Fibroblast of lung (primary cell): ENCODE data around the gene AK8. TPM values are rescaled to one million over a fixed set of nuclear protein-coding genes. Genes with fewer than 3 reads are reported as not detected.
"Not testable (repeated sequence)": the region's sequence is repeated elsewhere in the genome, so short reads cannot be mapped to it uniquely, and the experiment has no call there.

Experiments
- DNase-seq, 2 donors: peaks; one replicate each; pipeline versions ENCODE4 v3.0.0 to v3.0.0-alpha.2; 2010; ENCODE audit warnings: low read depth in 2 of 2
- H2AFZ ChIP-seq: 2 replicates; pipeline ENCODE4 v1.5.1; 2012; ENCODE audit warnings: low read length, control low read depth, inconsistent platforms
- H3K27ac ChIP-seq: 2 replicates; pipeline ENCODE4 v1.5.1; 2011; ENCODE audit warnings: low read length, control low read depth; ENCODE audit not compliant: insufficient read depth
- H3K27me3 ChIP-seq: 2 replicates; pipeline ENCODE4 v1.5.1; 2011; ENCODE audit warnings: mild to moderate bottlenecking, low read length; ENCODE audit not compliant: control insufficient read depth, insufficient read depth
- H3K36me3 ChIP-seq: 2 replicates; pipeline ENCODE4 v1.5.1; 2011; ENCODE audit warnings: low read length; ENCODE audit not compliant: control insufficient read depth, insufficient read depth
- H3K4me1 ChIP-seq: 2 replicates; pipeline ENCODE4 v1.5.1; 2011; ENCODE audit warnings: low read length; ENCODE audit not compliant: control insufficient read depth, insufficient read depth; ENCODE audit errors: extremely low read depth
- H3K4me2 ChIP-seq: 2 replicates; pipeline ENCODE4 v1.5.1; 2011; ENCODE audit warnings: low read length, control low read depth; ENCODE audit not compliant: insufficient read depth; ENCODE audit errors: extremely low read depth
- H3K4me3 ChIP-seq, 4 experiments: fragments of 200-600 bp in 1 of 4; sonication (generic) in 1 of 4; replicated peaks in 1 of 4; 2 replicates each; pipeline ENCODE4 v1.5.1; 2011 to 2016; ENCODE audit warnings: low read length in 4 of 4, low read depth in 3 of 4, mild to moderate bottlenecking in 3 of 4, control low read depth in 2 of 4, inconsistent platforms in 1 of 4, mixed read lengths in 1 of 4; ENCODE audit not compliant: insufficient read depth in 1 of 4; ENCODE audit errors: control extremely low read depth in 1 of 4
- H3K79me2 ChIP-seq: 2 replicates; pipeline ENCODE4 v1.5.1; 2012; ENCODE audit warnings: mild to moderate bottlenecking, low read length, inconsistent platforms; ENCODE audit not compliant: control insufficient read depth, insufficient read depth
- H3K9ac ChIP-seq: 2 replicates; pipeline ENCODE4 v1.5.1; 2011; ENCODE audit warnings: mild to moderate bottlenecking, low read length, control low read depth; ENCODE audit not compliant: insufficient read depth
- H3K9me3 ChIP-seq: 2 replicates; pipeline ENCODE4 v1.5.1; 2012; ENCODE audit warnings: low read depth, low read length; ENCODE audit not compliant: control insufficient read depth, insufficient read depth
- H4K20me1 ChIP-seq: 2 replicates; pipeline ENCODE4 v1.5.1; 2011; ENCODE audit warnings: low read length; ENCODE audit not compliant: control insufficient read depth, insufficient read depth; ENCODE audit errors: extremely low read depth
- EZH2 ChIP-seq: IDR thresholded peaks from 2 replicates; pipeline ENCODE4 v1.5.1; 2012; ENCODE audit warnings: low read length, control low read depth, mild to moderate bottlenecking; ENCODE audit errors: missing control alignments
- polyA plus RNA-seq, 2 donors: library from polyadenylated mRNA; depleted of rRNA in 1 of 2; stranded (reverse) in 1 of 2; unstranded in 1 of 2; fragments of >200 nt; gene quantifications; 2 replicates each; pipeline ENCODE4 v1.2.1, GENCODE V29; 2011 to 2012; ENCODE audit warnings: missing spikeins in 1 of 2
- total RNA-seq: library from RNA; depleted of rRNA; stranded (reverse); fragments of >200 nt; gene quantifications from 2 replicates; pipeline ENCODE4 v1.2.1, GENCODE V29; 2014
- TF ChIP-seq, protein P1 (sequence below), 2 donors: IDR thresholded peaks in 1 of 2; conservative IDR thresholded peaks in 1 of 2; 1 replicate in 1 of 2; 2 replicates in 1 of 2; pipeline ENCODE4 v1.5.1; 2011 to 2012; ENCODE audit warnings: low read length in 2 of 2, control low read depth in 1 of 2, inconsistent platforms in 1 of 2, low read depth in 1 of 2, mild to moderate bottlenecking in 1 of 2

The AK8 gene
- total and polyA plus RNA-seq, 2 donors (not counting 1 experiment from before 2014, with no cell fraction given) = 0.17 to 0.50 TPM

DNA sequence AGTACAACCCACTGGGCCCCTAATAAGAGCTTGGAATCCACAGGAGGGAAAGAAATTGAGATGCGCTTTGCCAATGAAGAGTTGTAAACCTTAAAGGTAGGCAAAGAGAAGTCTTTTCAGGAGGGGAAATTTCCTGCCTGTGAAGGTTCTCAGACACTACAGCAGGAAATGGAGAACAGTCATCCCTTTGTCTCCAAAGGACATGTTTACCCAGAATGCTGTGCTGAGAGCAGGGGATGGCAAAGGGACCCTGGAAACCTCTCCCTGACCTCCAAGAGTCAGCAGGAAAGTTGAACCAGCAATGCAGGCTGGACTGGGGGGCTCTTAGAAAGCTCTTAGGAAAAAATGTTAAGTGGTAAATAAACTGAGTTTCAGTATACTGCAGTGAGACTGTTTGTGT lies 103.2 kb downstream of the AK8 start:
- no peak for DNase-seq
- Histone ChIP-seq H3K36me3 (no peaks in the 10 kb centered on the region), H3K9ac (no peak overlapping the region), H3K9me3 (no peaks in the 10 kb centered on the region), H3K27ac (no peak overlapping the region), H3K4me1 (no peaks in the 10 kb centered on the region), H2AFZ (no peak overlapping the region), H4K20me1 (no peaks in the 10 kb centered on the region), H3K4me2 (no peak overlapping the region), H3K4me3 (no peak overlapping the region), H3K79me2 (no peaks in the 10 kb centered on the region), H3K27me3 (peaks cover 3% of the 10 kb centered on the region)
- TF ChIP-seq EZH2 = no peak
- TF ChIP-seq, protein P1, sequence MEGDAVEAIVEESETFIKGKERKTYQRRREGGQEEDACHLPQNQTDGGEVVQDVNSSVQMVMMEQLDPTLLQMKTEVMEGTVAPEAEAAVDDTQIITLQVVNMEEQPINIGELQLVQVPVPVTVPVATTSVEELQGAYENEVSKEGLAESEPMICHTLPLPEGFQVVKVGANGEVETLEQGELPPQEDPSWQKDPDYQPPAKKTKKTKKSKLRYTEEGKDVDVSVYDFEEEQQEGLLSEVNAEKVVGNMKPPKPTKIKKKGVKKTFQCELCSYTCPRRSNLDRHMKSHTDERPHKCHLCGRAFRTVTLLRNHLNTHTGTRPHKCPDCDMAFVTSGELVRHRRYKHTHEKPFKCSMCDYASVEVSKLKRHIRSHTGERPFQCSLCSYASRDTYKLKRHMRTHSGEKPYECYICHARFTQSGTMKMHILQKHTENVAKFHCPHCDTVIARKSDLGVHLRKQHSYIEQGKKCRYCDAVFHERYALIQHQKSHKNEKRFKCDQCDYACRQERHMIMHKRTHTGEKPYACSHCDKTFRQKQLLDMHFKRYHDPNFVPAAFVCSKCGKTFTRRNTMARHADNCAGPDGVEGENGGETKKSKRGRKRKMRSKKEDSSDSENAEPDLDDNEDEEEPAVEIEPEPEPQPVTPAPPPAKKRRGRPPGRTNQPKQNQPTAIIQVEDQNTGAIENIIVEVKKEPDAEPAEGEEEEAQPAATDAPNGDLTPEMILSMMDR (conservative IDR thresholded peaks at IDR 0.05 in 1 of 2, IDR thresholded peaks at IDR 0.05 in 1 of 2; ENCODE audit: low read depth in 1 of 2, low read length in 2 of 2) = no peak

DNA sequence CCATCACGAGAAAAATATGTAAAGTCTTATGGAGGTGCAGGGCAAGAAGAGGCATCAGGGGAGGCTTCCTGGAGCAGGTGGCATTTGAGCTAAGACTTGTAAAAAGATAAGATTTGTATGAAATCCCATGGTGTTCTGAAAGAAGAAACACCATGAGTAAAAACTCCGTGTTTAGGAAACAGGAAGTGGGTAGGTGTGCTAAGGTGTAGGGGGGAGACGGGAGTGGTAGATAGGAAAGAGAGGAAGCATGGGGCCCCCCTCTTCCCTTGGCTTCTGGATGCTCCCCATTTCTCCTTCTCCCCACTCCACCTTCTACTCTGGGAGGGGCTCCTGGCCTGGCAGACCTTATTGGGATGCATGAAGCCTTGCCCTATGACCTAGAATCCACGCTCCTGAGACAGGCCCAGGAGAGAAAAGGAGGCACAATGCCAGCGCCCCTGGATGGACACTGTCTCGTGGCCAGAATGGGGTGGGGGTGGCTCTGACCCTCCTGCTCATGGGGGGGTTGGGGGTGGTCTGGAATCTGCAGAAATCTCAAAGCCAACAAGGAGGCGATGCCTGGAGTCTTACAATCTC lies 104.2 kb downstream of the AK8 start:
- Histone ChIP-seq H3K4me2 (no peak overlapping the region), H3K9ac (no peak overlapping the region), H3K4me3 (no peak overlapping the region), H3K4me1 (no peaks in the 10 kb centered on the region), H3K36me3 (no peaks in the 10 kb centered on the region), H3K79me2 (no peaks in the 10 kb centered on the region), H3K9me3 (no peaks in the 10 kb centered on the region), H3K27me3 (peaks cover 3% of the 10 kb centered on the region), H3K27ac (no peak overlapping the region), H2AFZ (no peak overlapping the region), H4K20me1 (no peaks in the 10 kb centered on the region)
- TF ChIP-seq, protein P1 (conservative IDR thresholded peaks at IDR 0.05 in 1 of 2, IDR thresholded peaks at IDR 0.05 in 1 of 2; ENCODE audit: low read depth in 1 of 2, low read length in 2 of 2) = no peak
- TF ChIP-seq EZH2 = no peak
- DNase-seq = no peak

DNA sequence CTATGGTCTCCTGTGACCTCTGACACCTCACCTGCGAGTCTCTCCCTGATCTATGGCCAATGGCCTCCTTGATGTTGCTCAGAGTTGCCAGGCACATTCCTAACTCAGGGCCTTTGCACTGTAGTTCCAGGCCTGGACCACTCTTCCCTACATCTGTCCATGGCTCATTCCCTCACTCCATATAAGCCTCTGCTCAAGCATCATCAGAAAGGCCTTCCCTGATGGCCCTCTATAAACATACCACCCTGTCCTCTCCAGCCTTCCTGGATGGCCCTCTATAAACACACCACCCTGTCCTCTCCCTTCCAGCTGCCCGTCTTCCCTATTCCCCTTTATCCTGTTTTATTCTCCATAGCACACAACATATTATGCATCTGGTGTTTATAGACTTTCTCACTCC lies 105.0 kb downstream of the AK8 start:
- Histone ChIP-seq H3K79me2 (no peaks in the 10 kb centered on the region), H3K9me3 (no peaks in the 10 kb centered on the region), H3K4me2 (no peak overlapping the region), H3K36me3 (no peaks in the 10 kb centered on the region), H4K20me1 (no peaks in the 10 kb centered on the region), H3K27ac (no peak overlapping the region), H3K4me3 (no peak overlapping the region), H2AFZ (no peak overlapping the region), H3K4me1 (no peaks in the 10 kb centered on the region), H3K27me3 (peaks cover 3% of the 10 kb centered on the region), H3K9ac (no peak overlapping the region)
- no peak for TF ChIP-seq EZH2
- TF ChIP-seq, protein P1 (conservative IDR thresholded peaks at IDR 0.05 in 1 of 2, IDR thresholded peaks at IDR 0.05 in 1 of 2; ENCODE audit: low read depth in 1 of 2, low read length in 2 of 2) = no peak
- no peak for DNase-seq

DNA sequence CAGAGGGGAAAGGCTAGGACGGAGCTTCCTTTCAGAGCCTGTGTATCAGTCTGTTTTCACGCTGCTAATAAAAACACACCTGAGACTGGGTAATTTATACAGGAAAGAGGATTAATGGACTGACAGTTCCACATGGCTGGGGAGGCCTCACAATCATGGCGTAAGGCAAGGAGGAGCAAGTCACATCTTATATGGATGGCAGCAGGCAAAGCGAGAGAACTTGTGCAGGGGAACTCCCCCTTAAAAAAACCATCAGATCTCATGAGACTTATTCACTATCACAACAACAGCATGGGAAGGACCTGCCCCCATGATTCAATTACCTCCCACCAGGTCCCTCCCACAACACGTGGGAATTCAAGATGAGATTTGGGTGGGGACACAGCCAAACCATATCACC lies 106.3 kb downstream of the AK8 start:
- H2AFZ ChIP-seq, H3K27me3 ChIP-seq, DNase-seq, H3K36me3 ChIP-seq, H3K27ac ChIP-seq, H3K79me2 ChIP-seq, H3K9ac ChIP-seq, H4K20me1 ChIP-seq, H3K4me1 ChIP-seq, H3K9me3 ChIP-seq, H3K4me3 ChIP-seq, H3K4me2 ChIP-seq: not testable (repeated sequence)
